Panc1 (cell line): ENCODE measurements around the gene MRM3.
"Not testable (repeated sequence)": the region's sequence is repeated elsewhere in the genome, so short reads cannot be mapped to it uniquely, and the experiment has no call there.

Experiments
- TF ChIP-seq, protein P1 (sequence below), 2 experiments: IDR thresholded peaks; 2 replicates each; pipeline ENCODE4 v1.6.1; 2011 to 2012; ENCODE audit warnings: low read depth in 2 of 2, control low read depth in 1 of 2, low read length in 1 of 2, mild to moderate bottlenecking in 1 of 2, moderate library complexity in 1 of 2; ENCODE audit not compliant: insufficient read depth in 1 of 2
- TF ChIP-seq, protein P2 (sequence below): fragments of 450-650 bp; IDR thresholded peaks from 2 replicates; pipeline ENCODE4 v1.5.1; 2017; ENCODE audit warnings: mild to moderate bottlenecking

DNA sequence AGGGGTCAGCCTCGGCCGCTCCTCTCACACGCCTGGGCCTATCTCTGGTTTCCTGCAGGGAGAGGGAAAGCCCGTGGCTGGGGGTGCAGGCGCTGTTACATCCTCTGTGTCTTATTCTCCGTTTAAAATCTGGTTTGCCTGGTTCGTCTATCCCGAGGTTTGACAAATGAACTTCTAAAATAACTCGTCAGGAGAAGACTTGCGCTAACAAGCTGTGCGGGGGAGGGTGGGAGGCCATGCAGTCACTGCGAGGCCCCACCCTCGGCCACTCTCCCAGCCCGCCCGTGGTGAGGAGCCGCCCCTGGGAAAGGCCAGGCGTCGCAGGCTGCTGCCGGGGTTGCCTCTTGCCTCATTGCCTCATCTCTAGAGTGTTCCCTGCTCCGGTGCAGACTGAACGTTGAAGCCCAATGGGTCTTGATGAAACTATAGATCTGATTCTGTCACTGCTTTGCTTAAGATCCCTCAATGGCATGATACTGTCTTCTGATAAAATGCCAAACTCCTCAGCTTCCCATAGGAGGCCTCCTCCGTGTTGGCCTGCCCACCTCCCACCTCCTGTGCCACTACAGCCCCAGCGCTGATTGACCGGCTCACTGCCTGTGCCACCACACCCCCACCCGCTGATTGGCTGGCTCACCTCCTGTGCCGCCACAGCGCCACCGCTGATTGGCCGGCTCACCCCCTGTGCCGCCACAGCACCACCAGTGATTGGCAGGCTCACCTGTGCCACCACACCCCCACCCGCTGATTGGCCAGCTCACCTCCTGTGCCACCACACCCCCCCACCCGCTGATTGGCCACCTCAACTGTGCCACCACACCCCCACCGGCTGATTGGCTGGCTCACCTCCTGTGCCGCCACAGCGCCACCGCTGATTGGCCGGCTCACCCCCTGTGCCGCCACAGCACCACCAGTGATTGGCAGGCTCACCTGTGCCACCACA is 8.0 kb downstream of the MRM3 start:
- TF ChIP-seq, protein P1, sequence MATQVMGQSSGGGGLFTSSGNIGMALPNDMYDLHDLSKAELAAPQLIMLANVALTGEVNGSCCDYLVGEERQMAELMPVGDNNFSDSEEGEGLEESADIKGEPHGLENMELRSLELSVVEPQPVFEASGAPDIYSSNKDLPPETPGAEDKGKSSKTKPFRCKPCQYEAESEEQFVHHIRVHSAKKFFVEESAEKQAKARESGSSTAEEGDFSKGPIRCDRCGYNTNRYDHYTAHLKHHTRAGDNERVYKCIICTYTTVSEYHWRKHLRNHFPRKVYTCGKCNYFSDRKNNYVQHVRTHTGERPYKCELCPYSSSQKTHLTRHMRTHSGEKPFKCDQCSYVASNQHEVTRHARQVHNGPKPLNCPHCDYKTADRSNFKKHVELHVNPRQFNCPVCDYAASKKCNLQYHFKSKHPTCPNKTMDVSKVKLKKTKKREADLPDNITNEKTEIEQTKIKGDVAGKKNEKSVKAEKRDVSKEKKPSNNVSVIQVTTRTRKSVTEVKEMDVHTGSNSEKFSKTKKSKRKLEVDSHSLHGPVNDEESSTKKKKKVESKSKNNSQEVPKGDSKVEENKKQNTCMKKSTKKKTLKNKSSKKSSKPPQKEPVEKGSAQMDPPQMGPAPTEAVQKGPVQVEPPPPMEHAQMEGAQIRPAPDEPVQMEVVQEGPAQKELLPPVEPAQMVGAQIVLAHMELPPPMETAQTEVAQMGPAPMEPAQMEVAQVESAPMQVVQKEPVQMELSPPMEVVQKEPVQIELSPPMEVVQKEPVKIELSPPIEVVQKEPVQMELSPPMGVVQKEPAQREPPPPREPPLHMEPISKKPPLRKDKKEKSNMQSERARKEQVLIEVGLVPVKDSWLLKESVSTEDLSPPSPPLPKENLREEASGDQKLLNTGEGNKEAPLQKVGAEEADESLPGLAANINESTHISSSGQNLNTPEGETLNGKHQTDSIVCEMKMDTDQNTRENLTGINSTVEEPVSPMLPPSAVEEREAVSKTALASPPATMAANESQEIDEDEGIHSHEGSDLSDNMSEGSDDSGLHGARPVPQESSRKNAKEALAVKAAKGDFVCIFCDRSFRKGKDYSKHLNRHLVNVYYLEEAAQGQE (IDR thresholded peaks at IDR 0.05; ENCODE audit: insufficient read depth in 1 of 2, low read depth in 2 of 2, low read length in 1 of 2) = not testable (repeated sequence)
- TF ChIP-seq, protein P2, sequence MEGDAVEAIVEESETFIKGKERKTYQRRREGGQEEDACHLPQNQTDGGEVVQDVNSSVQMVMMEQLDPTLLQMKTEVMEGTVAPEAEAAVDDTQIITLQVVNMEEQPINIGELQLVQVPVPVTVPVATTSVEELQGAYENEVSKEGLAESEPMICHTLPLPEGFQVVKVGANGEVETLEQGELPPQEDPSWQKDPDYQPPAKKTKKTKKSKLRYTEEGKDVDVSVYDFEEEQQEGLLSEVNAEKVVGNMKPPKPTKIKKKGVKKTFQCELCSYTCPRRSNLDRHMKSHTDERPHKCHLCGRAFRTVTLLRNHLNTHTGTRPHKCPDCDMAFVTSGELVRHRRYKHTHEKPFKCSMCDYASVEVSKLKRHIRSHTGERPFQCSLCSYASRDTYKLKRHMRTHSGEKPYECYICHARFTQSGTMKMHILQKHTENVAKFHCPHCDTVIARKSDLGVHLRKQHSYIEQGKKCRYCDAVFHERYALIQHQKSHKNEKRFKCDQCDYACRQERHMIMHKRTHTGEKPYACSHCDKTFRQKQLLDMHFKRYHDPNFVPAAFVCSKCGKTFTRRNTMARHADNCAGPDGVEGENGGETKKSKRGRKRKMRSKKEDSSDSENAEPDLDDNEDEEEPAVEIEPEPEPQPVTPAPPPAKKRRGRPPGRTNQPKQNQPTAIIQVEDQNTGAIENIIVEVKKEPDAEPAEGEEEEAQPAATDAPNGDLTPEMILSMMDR = not testable (repeated sequence)
